ENCODE results near the gene SLC7A11.
A peak's percentile ranks its signal among the peaks of the same experiment; 100 is the strongest.

Gene SLC7A11

DNA sequence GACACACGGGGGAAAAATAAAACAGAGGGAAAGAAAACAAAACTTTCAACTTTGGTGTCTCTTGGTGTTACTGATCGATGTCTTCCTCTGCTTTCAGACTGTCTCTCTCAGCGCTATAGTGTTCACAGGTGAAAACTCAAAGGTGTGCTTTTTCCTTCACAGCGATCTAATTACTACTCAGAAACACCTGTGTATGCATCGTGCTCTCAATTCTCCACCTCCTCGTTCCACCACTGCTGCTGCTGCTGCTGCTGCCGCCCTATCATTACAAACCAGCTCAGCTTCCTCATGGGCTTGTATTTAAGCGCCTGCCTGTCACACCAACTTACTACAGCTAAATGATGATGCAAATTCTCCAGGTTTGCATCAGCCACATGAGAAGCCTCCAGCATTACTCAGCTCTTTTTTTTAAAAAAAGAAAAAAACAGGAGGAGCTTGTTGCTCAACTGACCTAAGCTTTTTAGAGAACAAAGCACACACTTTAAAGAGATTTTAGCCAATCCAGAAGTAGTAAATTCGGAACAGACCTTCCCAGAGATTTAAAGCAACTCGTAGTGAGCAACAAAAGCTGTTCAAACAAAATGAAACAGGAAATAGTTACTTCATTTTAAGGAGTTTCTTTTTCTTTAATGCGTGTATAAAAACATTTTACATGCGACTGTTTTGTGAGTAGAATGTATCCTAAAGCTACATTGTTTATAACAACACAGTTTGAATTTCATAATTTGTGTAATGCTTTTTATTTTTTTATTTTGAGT, at the start of gene SLC7A11:
SLC7A11 (minus strand) TSS at position 274 of the 758 bp plus-strand sequence. CDS start 280 bp downstream, outside the sequence.
- FAIRE-seq = peak; percentile 97

GRCh38 chr4:138291431-138291830, 49.3 kb upstream of the SLC7A11 start:
- FAIRE-seq = no peak

GRCh38 chr4:138290805-138291204, 48.7 kb upstream of the SLC7A11 start:
- no peak for FAIRE-seq

- no peak for FAIRE-seq
Observed at GRCh38 chr4:138279286-138279685, 37.1 kb upstream of the SLC7A11 start.

GRCh38 chr4:138277133-138277532, 35.0 kb upstream of the SLC7A11 start:
- no peak for FAIRE-seq

DNA sequence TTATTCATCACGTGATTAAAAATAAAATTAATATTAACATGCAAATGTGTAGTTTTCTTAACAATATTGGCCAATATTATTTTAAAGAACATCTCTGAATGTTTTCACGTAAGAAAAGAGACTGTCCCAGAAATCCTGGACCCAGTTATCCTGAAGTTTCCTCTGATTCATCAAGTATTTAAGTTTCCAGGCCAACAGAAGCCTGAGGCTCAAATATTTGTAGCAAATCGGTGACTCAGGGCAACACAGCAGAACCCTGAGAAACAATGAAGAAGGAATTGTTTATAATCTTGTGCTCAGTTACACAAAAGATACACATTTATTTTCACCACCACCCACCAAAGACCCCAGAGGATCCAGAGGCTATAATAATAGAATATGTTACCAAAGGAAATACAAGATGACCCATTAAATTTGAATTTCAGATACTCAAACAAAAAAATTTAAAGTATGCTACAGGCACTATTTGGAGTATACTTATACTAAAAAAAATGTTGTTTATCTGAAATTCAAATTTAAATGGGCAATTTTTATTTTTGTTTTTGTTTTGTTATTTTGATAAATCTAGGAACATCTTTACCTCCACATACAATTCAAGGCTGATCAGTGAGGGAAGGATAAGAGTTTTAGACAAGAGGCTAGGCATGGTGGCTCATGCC, 33.9 kb upstream of the SLC7A11 start:
- FAIRE-seq = no peak

GRCh38 chr4:138275216-138275615, 33.1 kb upstream of the SLC7A11 start:
- FAIRE-seq = no peak

- FAIRE-seq = no peak
Observed at GRCh38 chr4:138269175-138269574, 27.0 kb upstream of the SLC7A11 start.

- no peak for FAIRE-seq
Observed at GRCh38 chr4:138267835-138268234, 25.7 kb upstream of the SLC7A11 start.

DNA sequence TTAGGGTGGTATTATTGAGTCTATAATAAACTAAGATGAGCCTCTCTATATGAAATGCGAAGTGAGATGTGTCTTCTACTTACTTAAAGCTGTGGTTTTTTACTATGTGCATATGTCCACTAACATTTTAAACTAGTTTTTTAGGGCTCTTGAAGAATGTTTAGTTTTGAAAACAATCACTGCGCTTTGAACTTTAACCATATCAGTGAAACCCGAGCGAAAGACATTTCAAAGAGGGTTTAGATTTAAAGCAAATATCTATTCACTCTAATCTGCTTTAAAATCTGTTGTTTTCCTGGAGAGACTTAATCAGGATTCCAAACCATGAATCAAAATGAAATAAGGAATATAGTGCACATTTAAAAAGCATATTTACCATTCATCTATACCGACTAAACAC, 24.8 kb upstream of the SLC7A11 start:
- FAIRE-seq = no peak

DNA sequence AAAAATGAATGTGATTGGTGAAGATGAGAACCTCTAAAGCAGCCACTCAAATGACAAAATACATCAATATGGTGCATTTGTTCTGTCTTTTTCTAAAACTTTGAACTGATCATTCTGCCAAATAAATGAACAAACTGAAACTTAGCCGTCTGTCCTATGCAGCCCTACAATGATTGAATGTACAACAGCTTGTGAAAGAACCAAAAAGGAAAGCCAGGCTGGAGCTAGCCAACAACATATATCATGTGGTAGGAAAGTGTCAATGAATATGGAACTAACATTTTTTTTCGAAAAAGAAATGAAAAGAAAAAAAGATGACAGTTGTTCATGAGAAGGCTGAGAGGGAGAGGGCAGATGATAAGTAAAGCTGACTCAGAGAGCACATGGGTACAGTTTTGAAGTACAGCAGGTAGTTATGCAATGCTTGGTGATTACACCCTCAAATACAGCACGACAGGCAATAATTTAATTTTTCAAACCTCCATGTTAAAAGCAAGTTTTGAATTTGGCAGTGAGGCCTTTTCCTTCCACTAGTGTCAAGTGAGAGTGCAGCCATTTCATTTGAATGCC, 21.2 kb upstream of the SLC7A11 start:
- FAIRE-seq = no peak

GRCh38 chr4:138262469-138262868, 20.3 kb upstream of the SLC7A11 start:
- no peak for FAIRE-seq

GRCh38 chr4:138262030-138262429, 19.9 kb upstream of the SLC7A11 start:
- no peak for FAIRE-seq

DNA sequence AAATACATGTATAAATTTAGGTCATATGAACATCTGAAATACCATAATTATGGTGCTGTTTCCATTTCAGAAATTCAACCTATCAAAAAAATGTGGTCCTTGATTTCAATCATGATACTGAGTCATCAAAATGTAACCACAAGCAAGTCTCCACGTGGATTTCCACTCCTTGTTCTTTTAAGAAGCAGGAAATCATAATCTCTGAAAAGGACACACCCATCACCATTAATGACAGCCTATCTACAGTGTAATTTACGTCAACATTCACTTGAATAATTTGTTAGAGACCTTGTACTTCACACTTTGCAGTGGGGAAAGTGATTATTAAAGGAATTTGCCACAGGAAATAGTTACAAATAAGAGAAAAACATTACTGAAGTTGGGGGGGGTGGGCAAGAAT, 17.7 kb upstream of the SLC7A11 start:
- no peak for FAIRE-seq

DNA sequence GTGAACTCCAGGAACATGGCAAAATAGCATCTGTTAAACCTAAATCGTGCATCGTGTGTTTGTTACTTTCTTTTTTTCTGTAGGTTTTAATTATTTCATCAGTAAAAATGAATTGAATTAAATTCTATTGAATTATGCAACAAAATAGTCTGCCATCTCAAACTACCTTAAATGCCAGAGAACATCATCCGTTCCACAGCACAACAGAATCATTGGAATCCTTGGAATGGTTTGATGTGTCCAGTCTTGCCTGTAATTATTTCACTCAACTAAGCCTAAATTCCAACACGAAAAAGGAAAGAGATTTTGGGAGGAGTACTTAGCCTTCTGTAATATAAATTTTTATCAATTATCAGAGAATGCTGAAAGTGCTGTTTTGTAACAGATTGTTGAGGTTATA, 17.1 kb upstream of the SLC7A11 start:
- no peak for FAIRE-seq

GRCh38 chr4:138256608-138257007, 14.5 kb upstream of the SLC7A11 start:
- no peak for FAIRE-seq

DNA sequence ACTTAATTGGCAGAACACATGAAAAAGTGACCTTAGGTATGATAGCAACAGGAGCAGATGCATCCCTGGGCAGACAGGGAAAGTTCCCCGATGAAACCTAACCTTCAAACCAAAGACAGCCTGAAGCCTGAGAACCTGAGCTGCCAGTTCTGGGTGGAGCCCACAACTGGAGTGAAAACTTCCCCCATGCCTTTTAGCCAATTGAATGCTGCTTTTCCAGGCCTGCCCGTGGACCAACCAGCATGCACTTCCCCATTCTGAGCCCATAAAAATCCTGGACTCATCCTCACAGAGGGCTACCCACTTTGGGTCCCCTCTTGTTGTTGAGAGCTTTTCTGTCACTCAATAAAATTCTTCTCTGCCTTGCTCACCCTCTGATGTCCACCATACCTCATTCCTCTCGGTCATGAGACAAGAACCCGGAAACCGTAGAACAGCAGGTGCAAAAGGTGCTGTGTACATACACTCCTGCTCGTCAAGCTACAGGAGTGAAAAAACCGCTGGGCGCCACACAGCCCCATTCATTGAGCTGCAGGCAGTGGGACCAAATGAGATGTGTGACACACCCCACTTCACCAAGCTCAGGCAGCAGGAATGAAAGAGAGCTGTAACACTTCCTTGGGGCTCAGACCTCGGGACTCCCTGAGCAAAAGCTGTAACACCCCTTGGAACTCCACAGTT, 13.9 kb upstream of the SLC7A11 start:
- FAIRE-seq = no peak

GRCh38 chr4:138252551-138252950, 10.4 kb upstream of the SLC7A11 start:
- no peak for FAIRE-seq

GRCh38 chr4:138251938-138252337, 9.8 kb upstream of the SLC7A11 start:
- no peak for FAIRE-seq

- no peak for FAIRE-seq
Observed at GRCh38 chr4:138249132-138249531, 7.0 kb upstream of the SLC7A11 start.

- no peak for FAIRE-seq
Observed at GRCh38 chr4:138248058-138248457, 5.9 kb upstream of the SLC7A11 start.

- FAIRE-seq = no peak
Observed at GRCh38 chr4:138247643-138248042, 5.5 kb upstream of the SLC7A11 start.

GRCh38 chr4:138243369-138243768, 1.2 kb upstream of the SLC7A11 start:
- FAIRE-seq = no peak

DNA sequence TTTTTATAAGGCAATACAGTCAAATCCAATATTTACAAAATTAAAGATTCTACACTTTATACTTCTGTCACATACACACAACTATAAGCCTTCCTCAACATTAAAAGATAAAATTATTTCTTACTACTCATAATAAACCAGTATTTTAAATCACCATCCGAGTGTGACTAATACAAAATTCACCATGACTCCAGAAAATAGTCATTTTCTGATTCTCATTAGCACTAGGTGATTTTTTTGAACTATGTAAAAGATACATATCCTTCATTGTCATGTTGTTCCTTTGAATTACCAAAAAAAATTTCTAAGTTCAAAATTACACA, 646 bp upstream of the SLC7A11 start:
- no peak for FAIRE-seq
